ENCODE results near the gene RNF212B. TPM values are rescaled to one million over a fixed set of nuclear protein-coding genes. Genes with fewer than 3 reads are reported as not detected.
A peak's percentile ranks its signal among the peaks of the same experiment; 100 is the strongest.

RNF212B gene
- total and polyA plus RNA-seq, 10 of the 15 experiments (the other 5 are each of a cell fraction or from before 2014, with no cell fraction given), result not detected

- Histone ChIP-seq H3K9me3 (replicated peaks; ENCODE audit: control insufficient read depth, insufficient read depth, low read length) (no peaks in the 10 kb centered on the region), H3K79me2 (ENCODE audit: control insufficient read depth, insufficient read depth, low read length) (peaks cover 27% of the 10 kb centered on the region), H3K4me1 (ENCODE audit: control insufficient read depth, insufficient read depth, low read length) (peaks cover 20% of the 10 kb centered on the region), H3K27me3 (replicated peaks in 1 of 2; ENCODE audit: control insufficient read depth in 2 of 2, insufficient read depth in 2 of 2, low read length in 1 of 2) (no peaks in the 10 kb centered on the region), H3K9ac (ENCODE audit: control insufficient read depth, insufficient read depth, low read length) (peak overlapping the region; percentile 97), H3K36me3 (ENCODE audit: control insufficient read depth in 2 of 2, insufficient read depth in 2 of 2, low read length in 1 of 2) (no peaks in the 10 kb centered on the region; a peak in 1 of 4 replicates), H2AFZ (ENCODE audit: control insufficient read depth, low read depth, low read length) (no peak overlapping the region), H3K4me3 (peak overlapping the region; percentile 100), H3K27ac (ENCODE audit: control insufficient read depth, insufficient read depth) (peak overlapping the region; percentile 91), H3K4me2 (ENCODE audit: control insufficient read depth, insufficient read depth) (peak overlapping the region; percentile 80), H4K20me1 (ENCODE audit: control insufficient read depth, insufficient read depth) (no peaks in the 10 kb centered on the region)
- intact Hi-C loops (cut with micrococcal nuclease; ENCODE audit: unreplicated experiment) (no loop called here), in situ Hi-C loops (cut with MboI) (loop anchor here (10.0 to 25.0 kb wide), 2 partner anchors 804 to 1127 kb away; partner anchors contain the start of genes DCAF11 and NRL)
- BruUV-seq (replicated peaks), result no TSS peak
- ATAC-seq (no peak), FAIRE-seq (no peak), DNase-seq (ENCODE audit: low read depth, low spot score) (no peak)
- no peak for TF ChIP-seq NR2F1 (conservative IDR thresholded peaks at IDR 0.05)
- TF ChIP-seq USF2 (IDR thresholded peaks at IDR 0.05; ENCODE audit: borderline replicate concordance, low read depth, low read length), result no peak
- no peak for TF ChIP-seq SUZ12 (IDR thresholded peaks at IDR 0.05; ENCODE audit: unreplicated experiment)
- TF ChIP-seq MEF2B (IDR thresholded peaks at IDR 0.05; ENCODE audit: partially characterized antibody, poor library complexity, severe bottlenecking), result no peak
- TF ChIP-seq ELK1 (IDR thresholded peaks at IDR 0.05; ENCODE audit: low read depth, low read length), result no peak
- 93% methylated on average over 22 of the region's 22 CpGs for WGBS (ENCODE audit: insufficient coverage, insufficient replicate concordance, low lambda C conversion rate, missing lambda C conversion rate)
- ChIA-PET POLR2A (interaction anchor here (0.7 to 3.7 kb wide), 3 partner anchors 7 to 22 kb away, joined by 6 to 55 read pairs (median 10); partner anchors contain the start of genes HOMEZ and PABPN1), SMC1A (ENCODE audit: uncharacterized antibody, unreplicated experiment) (interaction anchor here (0.9 to 2.3 kb wide), 5 partner anchors 9 to 22 kb away, joined by 3 to 17 read pairs (median 4); partner anchors contain the start of genes HOMEZ and PABPN1), RAD21 (ENCODE audit: unreplicated experiment) (interaction anchor here (1.3 to 8.7 kb wide), 2 partner anchors 14 to 186 kb away, joined by 3 to 103 read pairs; partner anchors contain the start of gene PABPN1), CTCF (interaction anchor here (1.0 to 4.5 kb wide), 4 partner anchors 13 to 160 kb away, joined by 3 to 37 read pairs (median 7); partner anchors contain the start of gene PABPN1)
Measured at GRCh38 chr14:23307687-23308644, 70.2 kb downstream of the RNF212B start.

Data from GM12878 (cell line).